GM18519 (cell line): ENCODE measurements around the gene PTPRK.
A peak's percentile ranks its signal among the peaks of the same experiment; 100 is the strongest.

Experiments used
- ATAC-seq: cut with Tn5 transposase; IDR thresholded peaks from one replicate; pipeline ENCODE4 v1.9.1; 2021; ENCODE audit warnings: mild to moderate bottlenecking, moderate library complexity; ENCODE audit not compliant: unreplicated experiment, low FRiP score

Gene PTPRK

GRCh38 chr6:128520436-128521281, at the start of gene PTPRK:
TSS of gene PTPRK (minus strand) at chr6:128520599. CDS start at chr6:128520358, 241 bp downstream.
- ATAC-seq = peak; percentile 90

GRCh38 chr6:128567029-128567428, 46.6 kb upstream of the PTPRK start:
- no peak for ATAC-seq

GRCh38 chr6:128560966-128561365, 40.6 kb upstream of the PTPRK start:
- ATAC-seq = no peak

- ATAC-seq = no peak
Measured at GRCh38 chr6:128558924-128559323, 38.5 kb upstream of the PTPRK start.

- no peak for ATAC-seq
Measured at GRCh38 chr6:128558021-128558420, 37.6 kb upstream of the PTPRK start.

GRCh38 chr6:128557081-128557480, 36.7 kb upstream of the PTPRK start:
- ATAC-seq = no peak

GRCh38 chr6:128554302-128554701, 33.9 kb upstream of the PTPRK start:
- no peak for ATAC-seq

GRCh38 chr6:128541261-128541660, 20.9 kb upstream of the PTPRK start:
- no peak for ATAC-seq

- no peak for ATAC-seq
Measured at GRCh38 chr6:128538763-128539162, 18.4 kb upstream of the PTPRK start.

- no peak for ATAC-seq
Measured at GRCh38 chr6:128532827-128533226, 12.4 kb upstream of the PTPRK start.

GRCh38 chr6:128532136-128532535, 11.7 kb upstream of the PTPRK start:
- no peak for ATAC-seq

- no peak for ATAC-seq
Measured at GRCh38 chr6:128531696-128532095, 11.3 kb upstream of the PTPRK start.

- no peak for ATAC-seq
Measured at GRCh38 chr6:128528241-128528640, 7.8 kb upstream of the PTPRK start.

GRCh38 chr6:128527375-128527774, 7.0 kb upstream of the PTPRK start:
- no peak for ATAC-seq

GRCh38 chr6:128526152-128526914, 5.9 kb upstream of the PTPRK start:
- no peak for ATAC-seq

- ATAC-seq = no peak
Measured at GRCh38 chr6:128525406-128525805, 5.0 kb upstream of the PTPRK start.

GRCh38 chr6:128521282-128521632, 858 bp upstream of the PTPRK start:
- no peak for ATAC-seq

- ATAC-seq = peak; percentile 3
Measured at GRCh38 chr6:128519931-128520435, 416 bp downstream of the PTPRK start.

- no peak for ATAC-seq
Measured at GRCh38 chr6:128519132-128519930, 1.1 kb downstream of the PTPRK start.

- no peak for ATAC-seq
Measured at GRCh38 chr6:128518434-128519131, 1.8 kb downstream of the PTPRK start.
